Activated effector memory CD4-positive, alpha-beta T cell treated with anti-CD3 and anti-CD28 coated beads, Interleukin-2, amount 50 U/mL, for 16 hours (primary cell): ENCODE results near the gene ILKAP.

ENCODE experiments used
- DNase-seq: peaks from one replicate; pipeline ENCODE4 v3.0.0-alpha.2; 2020

ILKAP gene, protein sequence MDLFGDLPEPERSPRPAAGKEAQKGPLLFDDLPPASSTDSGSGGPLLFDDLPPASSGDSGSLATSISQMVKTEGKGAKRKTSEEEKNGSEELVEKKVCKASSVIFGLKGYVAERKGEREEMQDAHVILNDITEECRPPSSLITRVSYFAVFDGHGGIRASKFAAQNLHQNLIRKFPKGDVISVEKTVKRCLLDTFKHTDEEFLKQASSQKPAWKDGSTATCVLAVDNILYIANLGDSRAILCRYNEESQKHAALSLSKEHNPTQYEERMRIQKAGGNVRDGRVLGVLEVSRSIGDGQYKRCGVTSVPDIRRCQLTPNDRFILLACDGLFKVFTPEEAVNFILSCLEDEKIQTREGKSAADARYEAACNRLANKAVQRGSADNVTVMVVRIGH

DNA sequence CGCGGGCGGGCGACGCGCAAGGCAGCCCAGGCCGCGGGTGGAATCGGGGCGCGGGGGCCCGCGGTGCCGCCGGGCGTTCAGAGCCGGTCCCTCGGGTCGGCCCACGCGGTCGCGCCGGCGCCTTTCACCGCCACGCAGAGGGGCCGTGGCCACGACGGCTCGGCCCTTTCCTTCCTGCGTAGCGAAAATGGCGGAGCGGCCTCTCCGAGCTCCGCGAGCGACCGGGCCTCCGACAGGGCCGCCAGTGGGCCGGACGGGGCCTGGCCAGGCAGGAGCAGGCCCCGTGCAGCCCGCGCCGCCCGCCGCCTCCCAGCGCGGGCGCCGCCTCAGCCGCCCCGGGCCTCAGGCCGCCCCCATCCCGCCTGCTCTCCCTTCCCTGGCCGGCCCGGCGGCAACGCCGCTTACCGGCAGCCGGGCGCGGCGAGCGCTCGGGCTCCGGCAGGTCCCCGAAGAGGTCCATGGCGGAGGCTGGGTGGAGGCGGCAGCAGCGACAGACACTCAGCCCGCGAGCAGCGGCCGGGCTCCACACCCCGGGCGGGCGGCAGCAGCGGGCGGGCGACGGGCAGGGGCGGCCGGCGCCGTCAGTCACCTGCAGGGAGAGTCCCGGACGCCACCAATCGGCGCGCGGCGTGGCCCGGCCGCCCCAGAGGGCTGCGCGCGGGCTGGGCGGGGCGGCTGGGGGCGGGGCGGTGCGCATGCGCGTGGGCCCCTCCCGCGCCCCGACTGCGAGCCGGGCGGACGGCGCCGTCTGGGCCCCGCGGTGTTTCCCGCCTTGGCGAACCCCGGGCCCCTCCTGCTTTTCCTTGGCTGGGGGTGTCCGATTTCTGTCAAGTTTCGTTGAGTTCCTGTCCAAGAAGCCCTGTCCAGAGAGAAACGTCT, at the start of gene ILKAP:
Gene ILKAP, minus strand, starts transcription at position 602 of the 879 bp plus-strand sequence. Its CDS starts 142 bp downstream, at position 460.
- peak; percentile 96 for DNase-seq

DNA sequence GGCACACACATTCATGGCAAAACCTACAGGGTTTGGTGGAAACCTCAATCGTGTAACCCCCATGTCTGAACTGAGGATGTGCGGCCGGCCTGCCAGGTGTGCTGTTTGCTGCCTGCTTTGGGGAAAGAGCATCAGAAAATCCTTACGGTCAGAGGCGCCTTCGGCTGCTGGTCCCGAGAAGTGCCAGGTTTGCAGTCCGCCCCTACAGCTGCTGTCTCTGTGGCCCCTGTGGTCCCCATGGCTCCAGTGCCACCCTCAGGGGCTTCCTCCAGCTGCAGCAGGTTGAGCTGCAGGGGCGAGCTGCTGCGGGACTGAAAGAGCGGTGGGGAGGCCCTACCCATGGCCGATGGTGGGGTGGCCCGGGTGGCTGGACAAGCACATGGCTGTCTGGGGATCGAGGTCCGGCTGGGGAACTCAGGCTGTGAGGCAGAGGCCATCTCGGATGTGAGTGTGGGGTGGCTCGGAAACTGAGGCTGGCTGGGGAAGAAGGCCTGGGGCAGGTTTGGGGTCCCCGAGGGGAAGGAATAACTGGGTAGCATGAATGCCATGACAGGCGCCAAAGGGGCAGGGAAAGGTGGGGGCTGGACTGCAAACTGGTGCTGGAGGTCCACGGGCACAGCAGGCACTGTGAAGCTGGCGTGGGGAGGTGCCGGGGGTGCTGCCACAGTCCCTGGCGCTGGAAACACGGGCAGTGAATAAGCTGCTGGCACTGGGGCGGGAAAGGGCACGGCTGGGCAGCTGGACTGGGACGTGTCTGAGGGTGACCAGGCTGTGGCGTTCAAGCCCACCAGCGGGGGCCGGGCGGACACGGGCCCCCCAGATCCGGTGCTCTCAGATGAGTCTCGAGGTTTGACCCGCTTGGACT, 49.5 kb upstream of the ILKAP start:
- no peak for DNase-seq

DNA sequence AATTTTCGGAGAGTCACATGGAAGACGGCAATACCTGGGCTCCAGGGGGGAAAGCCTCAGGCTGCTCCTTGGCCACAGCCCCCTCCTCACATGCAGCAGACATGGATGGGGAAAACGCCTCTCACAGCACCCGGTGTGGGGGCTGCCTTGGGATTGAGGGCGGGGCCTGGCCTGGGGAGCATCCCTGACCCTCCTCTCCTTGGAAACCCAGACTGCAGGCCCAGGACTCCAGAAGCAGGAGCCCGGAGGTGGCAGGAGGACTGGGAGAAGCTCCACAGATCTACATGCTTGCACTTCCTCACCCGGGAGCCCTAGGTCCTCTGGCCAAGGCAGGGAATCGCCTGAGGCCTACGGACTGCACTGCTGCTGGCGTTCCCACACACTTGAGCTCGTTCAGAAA, 48.5 kb upstream of the ILKAP start:
- no peak for DNase-seq

DNA sequence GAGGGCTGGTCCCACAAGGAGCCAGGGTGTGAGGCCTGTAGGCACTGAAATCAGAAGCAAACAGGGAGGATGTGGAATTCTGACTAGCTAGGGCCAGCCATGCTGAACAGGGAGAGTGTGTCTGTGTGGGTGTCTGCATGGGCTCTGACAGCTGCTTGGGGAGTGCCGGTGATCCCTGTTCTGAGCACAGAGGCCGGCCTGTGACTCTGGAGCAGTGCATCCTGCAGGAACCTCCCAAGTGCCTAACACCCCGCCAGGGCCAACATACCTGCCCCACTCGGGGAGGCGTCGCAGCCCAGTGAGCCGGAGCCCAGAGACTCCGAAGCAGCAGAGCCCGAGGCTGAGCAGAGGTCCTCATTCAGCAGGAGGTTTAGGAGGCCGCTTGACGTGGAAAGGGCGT, 47.8 kb upstream of the ILKAP start:
- DNase-seq = no peak

DNA sequence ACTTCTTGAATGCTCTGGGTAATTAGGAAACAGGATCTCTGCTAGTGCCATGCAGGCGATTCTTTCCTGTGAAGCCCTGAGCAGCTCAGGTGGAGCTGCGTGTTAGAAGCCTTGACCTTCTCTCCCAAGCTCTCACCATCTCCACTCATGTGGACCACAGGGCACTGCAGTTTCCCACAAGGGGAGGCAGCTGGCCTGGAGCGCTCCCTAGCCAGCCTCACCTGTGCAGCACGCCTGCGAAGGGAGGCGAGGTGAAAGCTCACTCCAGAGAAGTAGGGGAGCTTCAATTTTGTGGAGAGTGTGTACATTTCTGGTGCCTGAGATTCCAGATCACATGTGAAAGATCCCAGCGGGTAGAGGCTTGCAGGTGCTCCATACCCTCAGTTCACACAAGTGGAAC, 47.4 kb upstream of the ILKAP start:
- no peak for DNase-seq

DNA sequence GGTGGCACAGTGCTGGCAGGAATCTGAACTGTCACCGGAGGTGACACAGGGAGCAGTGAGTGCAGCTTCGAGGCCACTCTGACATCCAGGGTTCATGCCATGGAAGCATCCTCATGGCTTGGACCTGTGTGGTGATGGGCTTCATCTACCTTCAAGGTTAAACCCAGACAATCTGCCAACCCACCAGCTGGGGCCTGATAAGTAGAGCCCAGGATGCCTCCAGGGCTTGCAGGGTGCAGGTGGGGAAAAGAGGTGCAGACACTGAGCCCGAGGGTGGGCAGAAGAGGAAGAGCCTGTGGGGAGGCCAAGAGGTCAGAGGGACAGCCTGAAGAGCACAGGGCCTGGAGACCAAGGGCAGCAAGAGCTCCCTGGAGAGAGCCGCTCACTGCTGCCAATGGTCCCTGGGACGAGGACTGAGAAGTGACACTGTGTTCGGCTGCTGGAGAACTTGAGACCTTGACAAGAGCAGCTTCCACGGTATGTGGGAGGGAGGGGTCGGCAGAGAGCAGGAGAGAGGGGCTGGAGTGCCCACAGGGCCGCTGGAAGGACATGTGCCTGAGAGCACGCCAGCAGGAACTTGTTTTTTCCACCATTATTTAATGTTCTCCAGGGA, 44.5 kb upstream of the ILKAP start:
- DNase-seq = no peak

DNA sequence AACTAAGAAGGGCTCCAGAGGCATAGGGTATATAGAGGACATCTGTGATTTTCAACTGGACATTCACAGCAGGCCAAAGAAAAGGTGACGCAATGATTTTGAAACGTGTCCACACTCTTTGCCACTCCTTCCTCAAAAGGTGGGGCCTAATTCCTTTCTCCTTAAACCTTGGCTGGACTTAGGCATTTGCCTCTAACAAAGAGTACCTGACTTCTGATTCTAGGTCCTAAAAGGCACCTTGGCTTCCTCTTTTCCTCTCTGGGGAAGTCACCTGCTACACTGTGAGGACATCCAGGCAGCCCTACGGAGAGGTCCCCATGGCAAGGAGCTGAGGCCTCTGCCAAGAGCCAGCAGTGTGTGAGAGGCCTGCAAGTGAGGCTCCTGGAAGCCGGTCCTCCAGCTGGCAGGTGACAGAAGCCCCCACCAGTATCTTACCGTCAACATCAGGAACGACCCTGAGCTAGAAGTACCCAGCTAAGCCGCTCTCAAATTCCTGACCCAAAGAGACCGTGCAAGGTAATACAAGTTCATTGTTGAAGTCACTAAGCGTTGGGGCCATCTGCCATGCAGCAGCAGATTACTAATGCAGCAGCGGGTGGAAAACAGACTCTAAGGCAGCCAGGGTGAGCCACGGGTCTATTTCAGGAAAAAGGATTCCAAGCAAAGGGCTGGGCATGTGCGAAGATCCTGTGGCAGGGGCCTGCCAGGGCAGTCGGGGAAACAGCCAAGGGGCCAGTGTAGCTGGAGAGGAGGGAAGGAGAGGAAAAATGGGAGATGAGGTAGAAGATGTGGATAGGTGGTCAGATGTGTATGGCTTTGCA, 43.7 kb upstream of the ILKAP start:
- DNase-seq = no peak

DNA sequence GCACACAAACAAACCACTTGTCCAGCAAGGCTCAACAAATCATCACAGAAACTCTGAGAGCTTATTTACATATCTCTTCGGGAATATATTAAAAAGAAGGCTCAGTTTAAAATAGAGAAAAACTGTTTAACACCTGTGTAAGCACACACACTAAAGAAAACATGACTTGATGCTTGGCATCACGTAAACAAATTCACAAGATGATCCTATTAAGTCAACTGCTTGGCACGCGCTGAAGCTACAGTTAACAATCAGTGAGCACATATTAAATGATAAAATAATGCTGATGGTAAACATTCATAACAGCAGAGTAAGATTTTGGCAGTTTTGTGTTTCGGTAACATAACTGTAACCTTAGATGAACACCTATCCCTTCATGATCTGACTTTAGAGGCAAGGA, 40.7 kb upstream of the ILKAP start:
- DNase-seq = no peak

DNA sequence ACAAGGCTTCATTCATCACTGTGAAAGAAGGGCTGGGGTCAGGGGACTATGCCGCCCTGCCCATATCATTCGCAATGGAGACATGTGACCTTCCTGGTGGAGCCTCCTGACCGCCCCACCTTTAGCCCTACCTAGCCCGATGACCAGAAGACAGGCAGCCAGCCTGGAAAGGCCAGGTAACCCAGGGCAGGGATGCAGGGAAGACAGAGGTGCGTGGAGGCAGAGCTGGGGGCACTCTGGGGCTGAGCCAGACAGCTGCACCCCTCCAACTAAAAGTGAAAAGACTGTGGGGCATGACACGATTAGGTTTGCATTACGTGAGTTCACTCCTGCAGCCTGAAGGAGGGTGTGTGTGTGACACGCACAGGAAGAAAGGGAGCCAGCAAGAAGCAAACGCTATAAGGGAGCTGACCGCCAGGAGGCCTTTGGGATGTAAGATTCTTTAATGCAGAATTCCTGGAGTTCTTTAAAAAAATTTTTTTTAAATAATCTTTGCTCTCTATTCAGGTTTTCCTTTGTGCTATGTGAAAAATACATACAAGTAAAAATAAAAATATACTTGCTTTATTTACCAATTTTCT, 40.1 kb upstream of the ILKAP start:
- DNase-seq = peak; percentile 50

DNA sequence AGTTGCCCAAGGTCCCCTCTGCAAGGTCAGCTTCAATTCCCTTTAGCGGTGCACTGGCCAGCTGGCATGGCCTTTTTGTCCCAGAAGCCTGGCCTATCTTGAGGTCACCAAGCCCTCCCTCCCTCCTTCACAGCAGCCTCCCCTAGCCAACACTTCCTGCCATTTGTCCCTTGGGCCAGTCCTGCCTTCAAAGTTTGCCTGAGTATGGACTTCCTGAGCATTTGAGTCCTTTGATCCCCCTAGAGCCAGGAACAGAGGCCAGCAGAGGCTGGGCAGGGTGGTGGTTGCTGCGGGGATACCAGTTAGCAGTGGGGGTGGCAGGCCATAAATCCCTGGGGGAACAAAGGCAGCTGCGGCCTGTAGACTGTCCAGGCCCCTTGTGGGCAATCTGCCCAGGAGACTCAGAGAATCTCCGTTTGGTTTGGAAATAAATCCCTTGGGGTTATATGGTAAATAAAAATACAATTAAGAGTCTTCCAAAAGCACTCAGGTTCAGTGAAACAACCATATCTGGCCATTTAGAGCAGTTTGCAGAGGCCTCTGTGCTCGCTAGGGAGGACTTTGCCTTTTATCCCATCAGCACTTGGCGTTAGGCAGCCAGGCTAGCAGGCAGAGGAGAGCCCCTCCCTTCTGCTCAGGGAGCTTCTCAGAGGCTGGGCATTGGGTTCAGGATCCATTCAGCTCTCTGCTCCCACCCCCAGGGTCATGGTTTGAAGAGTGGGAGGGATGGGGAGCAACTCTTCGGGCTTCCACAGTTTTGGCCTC, 39.4 kb upstream of the ILKAP start:
- peak; percentile 37 for DNase-seq

DNA sequence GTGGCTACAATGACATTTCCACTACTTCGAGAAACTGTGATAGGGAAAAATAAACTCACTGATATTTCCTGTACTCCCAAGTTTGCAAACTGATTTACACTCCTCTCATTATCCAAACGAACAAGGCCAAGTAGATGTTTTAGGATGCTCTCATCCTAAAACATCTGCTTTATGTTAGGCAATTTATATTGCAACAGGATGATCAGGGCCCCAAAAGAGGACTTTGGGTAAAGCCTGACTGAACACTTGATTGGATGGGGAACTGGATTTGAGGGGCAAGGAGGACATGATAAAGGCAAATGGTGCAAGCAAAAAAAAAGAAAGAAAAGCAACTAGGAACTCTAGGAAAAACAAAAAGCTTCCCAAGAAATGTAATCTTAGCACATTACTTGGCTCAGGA, 38.5 kb upstream of the ILKAP start:
- no peak for DNase-seq

DNA sequence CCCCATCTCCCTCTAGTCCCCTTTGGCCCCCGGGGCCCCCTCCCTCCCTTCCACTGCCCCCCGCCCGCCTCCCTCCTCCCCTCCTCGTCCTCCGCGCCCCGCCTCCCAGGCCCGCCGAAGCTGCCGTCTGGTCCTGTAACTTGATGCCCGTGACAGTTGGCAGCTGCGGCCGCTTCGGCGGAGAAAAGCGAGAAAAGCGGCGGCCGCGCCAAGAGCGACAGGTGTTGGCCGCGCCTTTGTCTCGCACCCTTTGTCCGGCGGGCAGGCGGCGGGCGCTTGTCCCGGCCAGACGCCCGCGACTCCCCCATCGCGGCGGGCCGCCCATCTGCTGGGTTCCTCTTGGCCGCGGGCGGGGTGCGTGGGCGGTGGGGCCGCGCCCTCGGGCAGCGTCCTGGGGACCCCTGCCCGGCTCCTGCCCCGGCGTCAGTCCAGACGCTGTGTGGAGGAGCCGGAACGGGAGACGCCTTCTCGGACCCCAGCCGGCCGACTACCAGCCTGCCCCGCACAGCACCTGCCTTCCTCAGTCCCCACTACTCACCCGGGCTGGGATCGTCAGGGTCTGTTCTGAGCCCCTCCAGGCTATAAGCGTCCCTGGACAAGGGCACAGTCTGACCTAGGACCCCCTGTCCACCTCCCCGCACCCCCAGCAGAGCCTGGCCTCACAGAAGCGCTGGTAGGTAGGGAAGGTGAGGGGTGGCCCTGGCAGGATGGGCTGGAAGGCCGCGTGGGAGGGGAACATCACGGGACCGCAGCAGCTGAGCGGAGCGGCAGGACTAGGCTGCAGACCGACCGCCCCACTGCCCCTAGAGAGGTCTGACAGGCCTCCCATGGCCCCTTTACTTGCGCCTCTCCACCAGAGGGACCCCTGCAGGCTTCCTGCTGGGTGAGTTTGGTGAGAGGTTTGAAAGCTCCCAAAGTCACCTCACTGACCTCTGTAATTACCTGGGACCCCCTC, 37.5 kb upstream of the ILKAP start:
- DNase-seq = no peak

DNA sequence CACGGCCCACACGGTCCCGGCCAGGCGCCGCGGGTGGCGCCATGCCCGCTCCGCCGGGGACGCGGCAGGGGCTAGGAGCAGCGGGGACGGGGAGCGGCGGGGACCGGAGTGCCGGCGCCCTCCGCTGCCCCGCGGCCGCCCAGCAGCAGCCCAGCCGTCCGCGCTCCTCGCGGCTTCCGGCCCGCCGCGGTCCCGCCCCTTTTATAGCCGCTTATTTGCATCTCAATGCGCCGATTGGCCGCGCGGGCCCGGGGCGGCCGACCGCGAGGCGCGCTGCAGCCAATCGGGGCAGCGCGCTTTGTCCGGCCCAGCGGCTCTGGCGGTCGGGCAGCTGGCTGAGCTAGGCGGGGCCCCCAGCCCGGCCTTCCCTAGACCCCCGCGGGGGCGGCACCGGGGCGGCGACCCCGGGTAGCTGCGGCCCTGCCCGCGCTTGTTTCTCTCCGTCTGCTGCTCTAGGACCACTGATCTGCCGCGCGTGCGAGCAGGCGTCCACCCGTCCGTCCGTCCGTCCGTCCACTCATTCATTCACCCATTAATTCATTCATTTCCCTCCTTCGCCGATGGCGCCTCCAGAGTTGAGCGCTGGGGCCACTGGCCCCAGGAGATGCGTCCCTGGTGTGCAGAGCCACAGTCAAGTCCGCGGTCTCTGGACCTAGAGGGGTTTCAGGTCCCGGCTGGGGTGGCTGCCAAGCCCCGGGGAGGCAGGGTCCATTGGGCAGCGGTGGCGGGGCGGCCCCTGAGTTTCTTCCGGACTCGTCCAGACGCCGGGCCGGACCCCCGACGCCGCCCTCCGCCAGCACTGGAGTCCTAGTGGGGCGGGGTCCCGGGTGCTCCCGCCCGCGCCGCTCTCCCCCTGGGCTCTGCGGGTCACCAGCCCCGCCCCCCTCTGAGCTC, 36.6 kb upstream of the ILKAP start, which contains the start of gene HES6:
Gene HES6, minus strand, starts transcription at position 176 of the 894 bp plus-strand sequence. Its CDS starts 133 bp downstream, at position 43.
- DNase-seq = peak; percentile 91

DNA sequence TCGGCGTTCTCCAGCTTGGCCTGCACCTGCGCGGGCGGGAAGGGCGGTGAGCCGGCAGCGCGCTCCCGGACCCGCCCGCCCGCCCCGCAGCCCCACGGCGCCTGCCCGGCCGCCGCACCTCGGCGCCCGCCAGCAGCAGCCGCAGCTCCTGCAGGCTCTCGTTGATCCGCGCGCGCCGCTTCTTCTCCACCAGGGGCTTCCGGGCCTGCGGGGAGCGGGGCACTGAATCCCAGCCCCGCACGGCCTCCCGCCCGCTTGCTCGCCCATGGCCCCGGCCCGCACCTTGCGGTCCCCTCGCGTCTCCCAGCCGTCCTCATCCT, 36.0 kb upstream of the ILKAP start:
- DNase-seq = no peak

DNA sequence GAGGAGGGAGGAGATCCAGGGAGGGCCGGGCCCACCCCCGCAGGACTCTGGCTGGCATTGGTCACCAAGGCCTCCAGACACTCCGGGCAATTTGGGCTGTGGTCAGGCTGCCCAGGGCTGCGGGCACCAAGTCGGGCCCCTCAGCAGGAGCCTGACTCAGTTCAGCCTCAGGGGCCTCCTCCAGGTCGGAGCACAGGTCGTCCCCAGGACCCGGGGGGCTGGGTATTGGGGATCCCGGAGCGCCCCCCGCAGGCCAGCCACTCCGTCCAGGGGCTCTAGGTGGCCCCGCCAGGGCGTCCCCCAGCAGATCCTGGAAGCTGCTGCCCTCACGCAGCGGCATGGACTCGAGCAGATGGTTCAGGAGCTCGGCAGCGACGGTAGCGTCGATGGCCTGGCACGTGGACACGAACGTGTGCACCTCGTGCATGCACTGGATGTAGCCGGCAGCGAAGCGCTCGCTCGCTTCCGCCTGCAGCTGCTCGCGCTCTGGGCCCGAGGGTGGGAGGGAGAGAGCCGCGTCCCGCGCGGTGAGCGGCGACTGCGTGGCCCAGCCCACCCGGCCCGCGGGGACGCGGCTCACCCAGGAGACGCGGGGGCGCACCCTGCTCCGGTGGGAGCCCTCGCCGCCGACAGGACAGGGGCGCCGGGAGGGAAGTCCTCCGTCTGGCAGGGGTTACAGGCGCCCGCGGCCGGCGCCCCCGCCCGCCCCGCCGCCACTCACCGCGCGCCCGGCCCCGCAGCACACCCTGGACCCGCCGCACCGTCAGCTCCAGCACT, 35.5 kb upstream of the ILKAP start:
- peak; percentile 78 for DNase-seq

DNA sequence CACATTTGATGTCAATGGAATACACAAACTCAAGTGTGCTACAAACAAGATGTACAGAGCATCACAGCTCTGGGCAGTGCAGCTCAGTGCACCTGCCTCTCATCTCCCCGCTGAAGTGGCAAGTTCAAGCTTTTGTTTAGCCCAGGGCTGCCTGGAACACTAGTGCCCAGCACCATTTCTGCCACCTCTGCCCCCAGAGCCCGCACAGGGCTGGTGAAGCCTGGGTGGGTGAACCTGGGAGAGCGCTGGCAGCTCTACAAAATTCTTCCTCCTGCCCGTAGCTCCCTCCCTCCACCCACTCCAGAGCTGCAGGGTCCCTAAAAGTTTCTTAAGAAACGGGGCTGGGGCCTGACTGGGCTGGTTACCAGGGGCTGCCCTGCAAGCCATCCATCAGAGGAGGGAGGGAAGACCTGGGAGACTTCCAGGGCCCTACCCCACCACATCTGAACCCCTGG, 34.8 kb upstream of the ILKAP start:
- DNase-seq = no peak

DNA sequence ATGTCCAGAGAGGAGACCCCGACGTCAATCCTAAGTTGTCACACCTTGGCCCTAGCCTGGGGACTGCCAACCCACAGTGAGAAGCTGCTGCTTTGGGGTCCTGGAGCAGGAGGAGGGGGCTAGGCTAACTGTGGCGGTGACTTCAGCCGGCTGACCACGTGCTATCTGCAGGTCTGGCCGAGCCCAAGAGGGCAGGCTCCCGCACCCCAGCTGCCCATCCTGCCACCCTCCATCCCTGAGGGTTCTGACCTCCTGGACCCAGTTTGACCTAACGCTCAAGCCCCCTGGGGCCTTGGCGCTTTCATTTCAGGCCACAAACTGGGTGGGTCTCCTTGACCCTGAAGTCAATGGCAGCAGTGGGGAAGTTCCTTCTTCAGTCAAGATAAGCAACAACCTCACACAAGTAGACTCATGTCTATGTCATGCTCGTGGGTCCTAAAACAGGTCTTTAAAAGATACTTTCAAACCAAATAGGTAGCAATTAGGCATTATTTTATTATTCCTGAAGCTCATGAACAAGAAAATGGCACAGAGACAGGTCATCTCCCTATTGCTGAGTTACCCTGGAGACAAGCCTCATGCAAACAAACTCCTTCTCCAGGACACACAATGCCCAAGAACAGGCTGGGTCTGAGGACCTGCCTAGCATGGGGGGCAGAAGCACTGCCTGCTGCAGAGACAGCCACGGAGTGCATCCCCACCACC, 34.1 kb upstream of the ILKAP start:
- peak; percentile 61 for DNase-seq
